GM18870 (cell line): ENCODE measurements around the gene KRTAP10-6.
"Not testable (repeated sequence)": the region's sequence is repeated elsewhere in the genome, so short reads cannot be mapped to it uniquely, and the experiment has no call there.

Experiments
- ATAC-seq: cut with Tn5 transposase; IDR thresholded peaks from one replicate; pipeline ENCODE4 v1.9.1; 2021; ENCODE audit warnings: moderate library complexity; ENCODE audit not compliant: unreplicated experiment

The KRTAP10-6 gene, protein sequence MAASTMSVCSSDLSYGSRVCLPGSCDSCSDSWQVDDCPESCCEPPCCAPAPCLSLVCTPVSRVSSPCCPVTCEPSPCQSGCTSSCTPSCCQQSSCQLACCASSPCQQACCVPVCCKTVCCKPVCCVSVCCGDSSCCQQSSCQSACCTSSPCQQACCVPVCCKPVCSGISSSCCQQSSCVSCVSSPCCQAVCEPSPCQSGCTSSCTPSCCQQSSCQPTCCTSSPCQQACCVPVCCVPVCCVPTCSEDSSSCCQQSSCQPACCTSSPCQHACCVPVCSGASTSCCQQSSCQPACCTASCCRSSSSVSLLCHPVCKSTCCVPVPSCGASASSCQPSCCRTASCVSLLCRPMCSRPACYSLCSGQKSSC

GRCh38 chr21:44592446-44593311 lies at the start of gene KRTAP10-6:
Gene KRTAP10-6, minus strand, starts transcription at chr21:44592505. Its CDS starts 21 bp downstream, at chr21:44592484.
- no peak for ATAC-seq

GRCh38 chr21:44640761-44641160 lies 48.5 kb upstream of the KRTAP10-6 start:
- ATAC-seq, result no peak

- ATAC-seq, result no peak
These were observed 47.0 kb upstream of the KRTAP10-6 start for GRCh38 chr21:44639331-44639655.

DNA sequence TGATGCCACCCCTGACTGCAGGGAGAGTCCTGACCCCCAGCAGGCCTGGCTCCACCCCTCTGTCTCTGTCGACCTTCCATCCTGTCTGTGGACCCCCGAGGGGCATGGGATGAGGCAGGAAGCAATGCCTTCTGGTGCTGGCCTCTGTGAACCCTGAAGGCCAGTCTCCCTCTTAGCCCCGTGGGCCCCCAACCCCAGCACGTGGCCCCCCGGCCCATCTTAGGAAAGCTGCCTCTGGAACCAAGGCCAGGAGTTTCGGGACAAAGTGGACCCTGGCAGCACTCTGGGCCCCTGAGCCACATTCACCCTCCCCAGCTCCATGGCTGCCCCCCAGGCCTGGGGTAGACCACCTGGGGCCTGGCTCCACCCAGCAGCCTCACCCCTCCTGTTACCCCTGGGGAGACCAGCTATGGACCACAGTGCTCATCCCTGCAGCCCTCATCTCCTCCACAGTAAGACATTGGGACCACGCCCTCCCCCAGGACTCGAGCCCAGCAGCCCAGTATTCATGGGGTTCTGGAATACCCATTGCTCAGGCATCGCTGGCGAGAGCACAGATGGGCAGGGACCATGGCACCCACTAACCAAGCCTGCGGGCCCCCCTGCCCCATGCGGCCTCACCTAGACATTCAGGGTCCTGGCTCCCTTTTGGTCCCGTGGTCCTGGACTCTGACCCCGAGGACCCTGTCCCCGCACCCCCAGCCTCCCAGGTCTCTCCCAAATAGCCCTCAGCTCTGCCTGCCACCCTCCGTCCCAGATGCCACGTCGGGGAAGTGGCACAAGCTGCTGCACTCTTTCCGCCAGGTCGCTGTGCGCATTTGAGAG lies 46.4 kb upstream of the KRTAP10-6 start:
- ATAC-seq, result not testable (repeated sequence)

DNA sequence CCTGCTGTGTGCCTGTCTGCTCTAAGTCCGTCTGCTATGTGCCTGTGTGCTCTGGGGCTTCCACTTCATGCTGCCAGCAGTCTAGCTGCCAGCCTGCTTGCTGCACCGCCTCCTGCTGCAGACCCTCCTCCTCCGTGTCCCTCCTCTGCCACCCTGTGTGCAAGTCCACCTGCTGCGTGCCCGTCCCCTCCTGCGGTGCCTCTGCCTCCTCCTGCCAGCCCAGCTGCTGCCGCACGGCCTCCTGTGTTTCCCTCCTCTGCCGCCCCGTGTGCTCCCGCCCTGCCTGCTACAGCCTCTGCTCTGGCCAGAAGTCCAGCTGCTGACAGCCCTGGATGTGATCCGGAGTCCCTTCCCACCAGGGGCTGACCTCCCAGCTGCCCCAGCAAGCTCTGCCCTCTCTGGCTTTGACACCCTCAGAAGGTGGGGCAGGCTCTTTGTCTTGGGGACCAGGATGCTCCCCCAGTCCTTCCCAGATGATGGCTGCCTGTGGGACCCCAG lies 45.6 kb upstream of the KRTAP10-6 start:
- not testable (repeated sequence) for ATAC-seq

DNA sequence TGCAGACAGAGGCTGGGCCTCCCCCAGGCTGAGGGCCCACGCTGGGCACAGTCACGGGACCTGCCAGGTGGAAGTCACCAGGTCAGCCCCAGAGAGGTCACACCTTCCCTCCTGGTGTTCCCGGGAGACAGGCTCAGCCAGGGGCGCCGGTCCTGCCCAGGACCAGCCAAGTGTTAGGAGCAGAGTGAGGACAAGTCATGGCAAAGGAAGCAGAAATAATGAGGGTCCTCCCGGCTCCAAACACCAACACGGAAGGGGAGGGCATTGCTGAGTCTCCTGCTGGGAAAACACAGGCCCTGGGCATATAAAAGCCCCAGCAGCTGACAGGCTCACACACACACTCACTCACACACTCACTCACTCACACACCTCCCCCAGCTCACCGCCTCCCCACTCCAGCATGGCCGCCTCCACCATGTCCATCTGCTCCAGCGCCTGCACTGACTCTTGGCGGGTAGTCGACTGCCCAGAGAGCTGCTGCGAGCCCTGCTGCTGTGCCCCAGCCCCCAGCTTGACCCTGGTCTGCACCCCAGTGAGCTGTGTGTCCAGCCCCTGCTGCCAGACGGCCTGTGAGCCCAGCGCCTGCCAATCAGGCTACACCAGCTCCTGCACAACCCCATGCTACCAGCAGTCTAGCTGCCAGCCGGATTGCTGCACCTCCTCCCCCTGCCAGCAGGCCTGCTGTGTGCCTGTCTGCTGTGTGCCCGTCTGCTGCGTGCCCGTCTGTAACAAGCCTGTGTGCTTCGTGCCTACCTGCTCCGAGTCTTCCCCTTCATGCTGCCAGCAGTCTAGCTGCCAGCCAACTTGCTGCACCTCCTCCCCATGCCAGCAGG lies 44.9 kb upstream of the KRTAP10-6 start, which contains the start of gene KRTAP10-10:
KRTAP10-10 (plus strand) TSS at position 339 of the 833 bp plus-strand sequence; CDS start at position 401, 62 bp downstream.
- no peak for ATAC-seq

DNA sequence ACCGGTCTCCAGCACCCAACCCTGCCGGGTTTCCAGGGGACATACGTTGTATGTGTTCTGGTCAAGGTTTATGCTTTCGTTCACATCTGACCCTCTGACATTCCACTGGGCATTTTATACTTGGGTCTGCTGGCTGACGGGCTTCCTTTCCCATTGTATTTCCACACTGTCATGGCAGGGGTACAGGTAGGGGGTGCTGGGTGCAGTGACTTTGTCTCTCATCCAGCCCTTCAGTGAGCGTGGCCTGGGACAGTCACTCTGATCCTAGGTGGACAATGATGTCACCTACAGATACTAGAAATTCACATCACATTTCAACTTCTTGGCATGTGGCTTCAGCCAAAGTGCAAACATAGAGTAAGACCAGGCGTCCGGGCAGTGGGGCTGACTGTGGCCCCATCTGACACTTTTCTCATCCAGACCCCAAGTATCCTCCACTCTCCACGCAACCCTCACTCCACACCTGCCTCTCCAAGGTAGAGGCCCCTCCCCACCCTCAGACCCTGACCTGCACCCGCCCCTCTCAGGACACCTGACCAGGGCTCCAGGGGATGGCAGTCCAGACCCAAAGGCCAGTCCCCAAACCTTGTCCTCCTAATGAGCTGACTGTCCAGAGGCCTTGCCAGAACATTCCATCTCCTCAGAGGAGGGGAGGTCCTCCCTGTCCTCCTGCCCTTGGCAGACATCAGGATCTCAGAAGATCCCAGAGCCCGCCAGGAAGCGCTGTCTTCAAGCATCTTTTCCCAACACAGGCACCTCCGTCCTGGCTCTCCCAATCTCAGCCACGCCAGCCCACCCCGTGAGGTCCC lies 44.1 kb upstream of the KRTAP10-6 start:
- ATAC-seq, result no peak

DNA sequence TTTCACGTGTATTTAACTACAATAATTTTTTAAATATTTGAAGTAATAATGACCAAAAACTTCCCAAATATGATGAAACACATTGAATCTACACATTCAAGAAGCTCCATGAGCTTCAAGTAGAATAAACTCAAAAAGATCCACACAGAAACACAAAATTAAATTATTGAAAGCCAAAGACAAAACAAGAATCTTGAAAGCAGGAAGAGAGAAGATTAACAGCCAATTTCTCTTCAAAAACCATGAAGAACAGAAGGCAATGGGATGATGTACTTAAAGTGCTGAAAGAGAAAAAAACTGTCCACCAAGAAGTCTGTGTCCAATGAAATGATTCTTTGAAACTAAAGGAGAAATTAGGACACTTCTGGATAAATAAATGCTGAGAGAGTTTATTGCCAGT lies 39.8 kb upstream of the KRTAP10-6 start:
- no peak for ATAC-seq

GRCh38 chr21:44630440-44630839 lies 38.1 kb upstream of the KRTAP10-6 start:
- no peak for ATAC-seq

- ATAC-seq, result no peak
These were observed 36.5 kb upstream of the KRTAP10-6 start for GRCh38 chr21:44628707-44629391.

DNA sequence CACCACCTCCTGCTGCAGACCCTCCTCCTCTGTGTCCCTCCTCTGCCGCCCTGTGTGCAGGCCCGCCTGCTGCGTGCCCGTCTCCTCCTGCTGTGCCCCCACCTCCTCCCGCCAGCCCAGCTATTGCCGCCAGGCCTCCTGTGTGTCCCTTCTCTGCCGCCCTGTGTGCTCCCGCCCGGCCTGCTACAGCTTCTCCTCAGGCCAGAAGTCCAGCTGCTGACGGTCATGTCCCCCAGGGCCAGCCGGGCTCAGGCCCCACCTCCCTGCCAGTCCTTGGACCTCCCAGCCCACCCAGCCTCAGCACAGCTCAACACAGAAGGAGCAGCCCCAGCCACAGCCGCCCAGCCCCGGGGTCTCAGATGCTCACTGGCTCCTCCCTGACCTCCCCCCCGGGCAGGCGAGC lies 35.5 kb upstream of the KRTAP10-6 start:
- not testable (repeated sequence) for ATAC-seq

DNA sequence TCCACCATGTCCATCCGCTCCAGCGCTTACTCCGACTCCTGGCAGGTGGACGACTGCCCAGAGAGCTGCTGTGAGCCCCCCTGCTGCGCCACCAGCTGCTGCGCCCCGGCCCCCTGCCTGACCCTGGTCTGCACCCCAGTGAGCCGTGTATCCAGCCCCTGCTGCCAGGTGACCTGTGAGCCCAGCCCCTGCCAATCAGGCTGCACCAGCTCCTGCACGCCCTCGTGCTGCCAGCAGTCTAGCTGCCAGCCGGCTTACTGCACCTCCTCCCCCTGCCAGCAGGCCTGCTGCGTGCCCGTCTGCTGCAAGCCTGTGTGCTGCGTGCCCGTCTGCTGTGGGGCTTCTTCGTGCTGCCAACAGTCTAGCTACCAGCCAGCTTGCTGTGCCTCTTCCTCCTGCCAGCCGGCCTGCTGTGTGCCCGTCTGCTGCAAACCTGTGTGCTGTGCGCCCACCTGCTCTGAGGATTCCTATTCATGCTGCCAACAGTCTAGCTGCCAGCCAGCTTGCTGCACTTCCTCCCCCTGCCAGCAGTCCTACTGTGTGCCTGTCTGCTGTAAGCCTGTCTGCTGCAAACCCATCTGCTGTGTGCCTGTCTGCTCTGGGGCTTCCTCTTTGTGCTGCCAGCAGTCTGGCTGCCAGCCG lies 35.0 kb upstream of the KRTAP10-6 start:
- ATAC-seq, result not testable (repeated sequence)

DNA sequence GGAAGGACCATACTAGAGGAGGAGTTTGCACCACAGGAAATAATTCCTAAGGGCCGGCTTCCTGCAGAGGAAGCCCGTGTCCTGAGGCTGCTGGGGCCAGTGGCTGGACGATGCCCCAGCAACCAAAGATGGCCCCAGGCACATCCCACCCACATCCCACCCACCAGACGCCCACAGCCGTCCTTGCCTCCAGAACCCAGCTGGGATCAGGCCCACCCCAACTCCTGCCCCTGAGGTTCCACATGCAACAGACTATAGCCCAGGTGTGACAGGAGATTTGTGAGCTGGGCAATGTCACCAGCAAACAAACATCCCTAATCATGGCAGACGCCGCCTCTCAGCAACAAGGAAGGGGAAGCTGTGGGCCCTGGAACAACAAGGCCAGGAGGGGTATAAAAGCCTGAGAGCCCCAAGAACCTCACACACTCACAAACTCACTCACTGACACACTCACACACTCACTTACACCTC lies 34.4 kb upstream of the KRTAP10-6 start, which contains the start of gene KRTAP10-9:
KRTAP10-9 (plus strand) TSS at position 421 of the 471 bp plus-strand sequence. CDS start 79 bp downstream, outside the sequence.
- ATAC-seq, result no peak

GRCh38 chr21:44626262-44626661 lies 34.0 kb upstream of the KRTAP10-6 start:
- ATAC-seq, result no peak

- no peak for ATAC-seq
These were observed 33.5 kb upstream of the KRTAP10-6 start for GRCh38 chr21:44625756-44626155.

GRCh38 chr21:44623575-44623974 lies 31.3 kb upstream of the KRTAP10-6 start:
- ATAC-seq, result no peak

DNA sequence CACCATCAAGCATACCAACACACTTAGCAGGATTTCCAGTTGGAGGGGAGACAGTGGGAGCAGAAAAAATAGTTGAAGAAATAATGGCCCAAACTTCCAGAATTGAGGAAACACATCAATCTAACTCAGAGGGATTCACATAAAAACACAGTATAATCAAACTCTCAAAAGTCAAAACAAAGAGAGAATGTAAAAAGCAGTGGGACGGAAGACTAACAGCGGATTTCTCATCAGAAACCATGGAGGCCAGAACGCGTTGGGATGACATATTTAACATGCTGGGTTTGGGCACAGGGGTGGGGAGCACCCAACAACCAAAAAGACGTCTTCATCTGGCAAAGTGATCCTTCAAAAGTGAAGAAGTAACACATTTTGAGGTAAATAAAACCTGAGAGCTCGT lies 27.6 kb upstream of the KRTAP10-6 start:
- ATAC-seq, result no peak

GRCh38 chr21:44618909-44619308 lies 26.6 kb upstream of the KRTAP10-6 start:
- ATAC-seq, result no peak
